ENCODE data around the gene CNDP2.

DNA sequence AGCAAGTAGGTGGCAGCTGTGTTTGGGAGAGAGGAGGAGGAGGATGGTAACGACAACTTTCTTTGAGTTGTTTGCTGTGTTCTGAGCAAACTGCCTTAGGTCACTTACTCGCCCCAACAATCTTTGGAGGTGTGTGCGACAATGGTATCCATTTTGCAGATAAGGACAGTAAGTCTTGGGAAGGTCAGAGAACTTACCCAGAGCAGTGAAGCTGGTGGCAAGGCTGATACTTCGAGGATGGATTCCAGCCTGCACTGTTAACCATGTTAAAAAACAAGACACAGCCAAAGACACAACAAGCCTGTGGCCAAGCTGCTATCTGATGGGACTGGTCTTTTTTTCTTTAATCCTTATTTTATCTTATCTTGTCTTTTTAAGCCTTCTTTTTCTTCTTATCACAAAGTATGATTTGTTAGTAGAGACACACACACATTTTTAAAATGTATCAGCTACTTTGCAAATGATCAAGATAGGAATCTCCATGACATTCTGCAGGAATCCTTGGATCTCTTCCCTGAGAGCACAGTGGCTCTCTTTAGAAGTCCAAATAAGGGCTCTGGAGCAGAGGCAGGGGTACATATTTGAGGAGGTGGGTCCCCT, 66.1 kb downstream of the CNDP2 start:
- TF ChIP-seq, protein P1, sequence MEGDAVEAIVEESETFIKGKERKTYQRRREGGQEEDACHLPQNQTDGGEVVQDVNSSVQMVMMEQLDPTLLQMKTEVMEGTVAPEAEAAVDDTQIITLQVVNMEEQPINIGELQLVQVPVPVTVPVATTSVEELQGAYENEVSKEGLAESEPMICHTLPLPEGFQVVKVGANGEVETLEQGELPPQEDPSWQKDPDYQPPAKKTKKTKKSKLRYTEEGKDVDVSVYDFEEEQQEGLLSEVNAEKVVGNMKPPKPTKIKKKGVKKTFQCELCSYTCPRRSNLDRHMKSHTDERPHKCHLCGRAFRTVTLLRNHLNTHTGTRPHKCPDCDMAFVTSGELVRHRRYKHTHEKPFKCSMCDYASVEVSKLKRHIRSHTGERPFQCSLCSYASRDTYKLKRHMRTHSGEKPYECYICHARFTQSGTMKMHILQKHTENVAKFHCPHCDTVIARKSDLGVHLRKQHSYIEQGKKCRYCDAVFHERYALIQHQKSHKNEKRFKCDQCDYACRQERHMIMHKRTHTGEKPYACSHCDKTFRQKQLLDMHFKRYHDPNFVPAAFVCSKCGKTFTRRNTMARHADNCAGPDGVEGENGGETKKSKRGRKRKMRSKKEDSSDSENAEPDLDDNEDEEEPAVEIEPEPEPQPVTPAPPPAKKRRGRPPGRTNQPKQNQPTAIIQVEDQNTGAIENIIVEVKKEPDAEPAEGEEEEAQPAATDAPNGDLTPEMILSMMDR (conservative IDR thresholded peaks at IDR 0.05; ENCODE audit: low read depth, low read length): no peak
- no peak for TF ChIP-seq EZH2phosphoT487 (IDR thresholded peaks at IDR 0.05; ENCODE audit: borderline replicate concordance, low read length)
- no peak for TF ChIP-seq EZH2 (IDR thresholded peaks at IDR 0.05; ENCODE audit: low read length, unreplicated experiment)
